ENCODE data around the gene LHFPL4. TPM values are rescaled to one million over a fixed set of nuclear protein-coding genes. Genes with fewer than 3 reads are reported as not detected.
A peak's percentile ranks its signal among the peaks of the same experiment; 100 is the strongest.

LHFPL4 gene
- total RNA-seq, 1 experiment from 2014 or later, result not detected

DNA sequence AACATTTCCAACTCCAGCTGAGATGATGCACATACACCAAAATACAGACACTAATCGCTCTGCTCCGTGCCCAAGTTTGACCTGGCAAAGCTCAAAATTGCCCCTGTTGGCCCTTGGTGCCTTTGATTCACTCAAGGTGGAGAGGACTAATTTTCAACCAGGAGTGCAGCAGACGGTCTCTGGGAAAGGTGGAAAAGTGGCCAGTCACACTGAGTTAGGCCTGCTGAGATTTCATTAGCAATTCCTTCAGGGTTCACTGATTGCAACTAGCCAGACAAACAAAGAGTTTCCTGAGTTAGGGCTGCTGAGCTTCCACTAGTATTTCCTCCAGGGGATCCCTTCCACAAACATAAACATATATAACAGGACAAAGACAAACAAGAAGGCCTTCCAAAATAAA is 28.7 kb upstream of the LHFPL4 start:
- TF ChIP-seq EZH2 (IDR thresholded peaks at IDR 0.05; ENCODE audit: low read length, unreplicated experiment), result no peak
- TF ChIP-seq EZH2phosphoT487 (IDR thresholded peaks at IDR 0.05; ENCODE audit: borderline replicate concordance, low read length), result no peak
- TF ChIP-seq, protein P1, sequence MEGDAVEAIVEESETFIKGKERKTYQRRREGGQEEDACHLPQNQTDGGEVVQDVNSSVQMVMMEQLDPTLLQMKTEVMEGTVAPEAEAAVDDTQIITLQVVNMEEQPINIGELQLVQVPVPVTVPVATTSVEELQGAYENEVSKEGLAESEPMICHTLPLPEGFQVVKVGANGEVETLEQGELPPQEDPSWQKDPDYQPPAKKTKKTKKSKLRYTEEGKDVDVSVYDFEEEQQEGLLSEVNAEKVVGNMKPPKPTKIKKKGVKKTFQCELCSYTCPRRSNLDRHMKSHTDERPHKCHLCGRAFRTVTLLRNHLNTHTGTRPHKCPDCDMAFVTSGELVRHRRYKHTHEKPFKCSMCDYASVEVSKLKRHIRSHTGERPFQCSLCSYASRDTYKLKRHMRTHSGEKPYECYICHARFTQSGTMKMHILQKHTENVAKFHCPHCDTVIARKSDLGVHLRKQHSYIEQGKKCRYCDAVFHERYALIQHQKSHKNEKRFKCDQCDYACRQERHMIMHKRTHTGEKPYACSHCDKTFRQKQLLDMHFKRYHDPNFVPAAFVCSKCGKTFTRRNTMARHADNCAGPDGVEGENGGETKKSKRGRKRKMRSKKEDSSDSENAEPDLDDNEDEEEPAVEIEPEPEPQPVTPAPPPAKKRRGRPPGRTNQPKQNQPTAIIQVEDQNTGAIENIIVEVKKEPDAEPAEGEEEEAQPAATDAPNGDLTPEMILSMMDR (conservative IDR thresholded peaks at IDR 0.05; ENCODE audit: low read depth, low read length), result no peak
- intact Hi-C loops (cut with micrococcal nuclease), result no loop called here
- Histone ChIP-seq H3K4me3 (ENCODE audit: low read length) (no peak overlapping the region), H3K27me3 (ENCODE audit: low read length) (no peaks in the 10 kb centered on the region), H3K9me2 (replicated peaks; ENCODE audit: low read length) (no peaks in the 10 kb centered on the region), H3K4me2 (ENCODE audit: low read length) (no peak overlapping the region), H3K79me2 (ENCODE audit: low read length) (no peaks in the 10 kb centered on the region), H2AFZ (ENCODE audit: low read length) (no peak overlapping the region), H3K4me1 (ENCODE audit: insufficient read depth, low read length) (no peaks in the 10 kb centered on the region; the same call in 1 of the 2 replicates), H3K27ac (ENCODE audit: low read length) (no peak overlapping the region), H3K9ac (ENCODE audit: low read length) (no peak overlapping the region), H3K36me3 (ENCODE audit: low read depth, low read length) (no peaks in the 10 kb centered on the region), H3K9me3 (ENCODE audit: low read length) (no peaks in the 10 kb centered on the region), H4K20me1 (ENCODE audit: low read length) (no peaks in the 10 kb centered on the region), H3F3A (ENCODE audit: low read length, unreplicated experiment) (no peaks in the 10 kb centered on the region)
- POLR2A ChIA-PET (ENCODE audit: unreplicated experiment), result no interaction called here
- CTCF ChIA-PET, result no interaction called here
- no peak for ATAC-seq
- DNase-seq, result no peak
- BruUV-seq (replicated peaks), result no TSS peak

DNA sequence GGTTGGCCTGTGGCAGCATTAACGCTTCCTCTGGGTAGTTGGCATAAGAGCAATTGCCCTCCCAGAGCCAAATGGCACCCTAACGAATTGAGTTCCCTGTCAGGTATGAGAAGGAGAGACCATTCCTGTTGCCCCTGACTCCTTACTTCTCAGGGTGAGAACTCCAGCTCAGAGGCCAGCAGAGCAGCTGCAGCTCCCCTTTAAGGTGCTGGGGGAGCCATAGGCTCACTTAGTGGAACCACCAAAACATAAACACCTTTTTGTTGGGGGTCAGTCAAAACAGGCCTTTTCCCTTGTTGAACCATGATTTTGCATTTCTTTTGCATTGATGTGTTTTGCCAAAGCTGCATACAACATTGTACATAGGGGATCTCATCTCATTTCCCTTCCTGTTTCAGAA is 28.1 kb upstream of the LHFPL4 start:
- CTCF ChIA-PET, result no interaction called here
- no TSS peak for BruUV-seq (replicated peaks)
- no peak for ATAC-seq

DNA sequence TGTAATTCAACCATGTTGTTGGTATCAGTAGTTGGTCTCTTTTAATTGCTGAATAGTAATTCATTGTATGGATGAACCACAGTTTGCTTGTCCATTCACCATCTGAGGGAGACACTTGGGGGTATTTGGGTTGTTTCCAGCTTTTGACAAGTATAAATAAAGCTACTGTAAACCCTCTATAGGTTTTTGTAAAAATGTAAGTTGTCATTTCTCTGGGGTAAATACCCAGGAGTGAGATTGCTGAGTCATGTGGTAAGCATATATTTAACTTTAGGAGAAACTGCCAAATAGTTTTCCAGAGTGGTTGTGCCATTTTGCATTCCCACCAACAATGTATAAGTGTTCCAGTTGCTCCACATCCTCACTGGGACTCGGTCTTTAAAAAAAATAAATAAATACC is 15.4 kb upstream of the LHFPL4 start:
- no peaks in the 10 kb centered on the region for H3K79me2 ChIP-seq (ENCODE audit: low read length)
- intact Hi-C loops (cut with micrococcal nuclease), result no loop called here
- H3K36me3 ChIP-seq (ENCODE audit: low read depth, low read length), result no peaks in the 10 kb centered on the region
- peaks cover 14% of the 10 kb centered on the region; the same call in 1 of the 2 replicates for H3K27me3 ChIP-seq (ENCODE audit: low read length)
- no peaks in the 10 kb centered on the region for H3F3A ChIP-seq (ENCODE audit: low read length, unreplicated experiment)
- no peak overlapping the region for H3K9ac ChIP-seq (ENCODE audit: low read length)
- POLR2A ChIA-PET (ENCODE audit: unreplicated experiment), result no interaction called here
- TF ChIP-seq EZH2phosphoT487 (IDR thresholded peaks at IDR 0.05; ENCODE audit: borderline replicate concordance, low read length), result no peak
- TF ChIP-seq, protein P1 (conservative IDR thresholded peaks at IDR 0.05; ENCODE audit: low read depth, low read length), result no peak
- TF ChIP-seq EZH2 (IDR thresholded peaks at IDR 0.05; ENCODE audit: low read length, unreplicated experiment), result no peak
- peaks cover 5% of the 10 kb centered on the region; the same call in 1 of the 2 replicates for H3K9me3 ChIP-seq (ENCODE audit: low read length)
- CTCF ChIA-PET, result no interaction called here
- H3K9me2 ChIP-seq (replicated peaks; ENCODE audit: low read length), result no peaks in the 10 kb centered on the region
- H3K4me2 ChIP-seq (ENCODE audit: low read length), result no peak overlapping the region
- ATAC-seq (no peak), DNase-seq (peak; percentile 13)
- H2AFZ ChIP-seq (ENCODE audit: low read length), result no peak overlapping the region
- no peak overlapping the region for H3K27ac ChIP-seq (ENCODE audit: low read length)
- H3K4me3 ChIP-seq (ENCODE audit: low read length), result no peak overlapping the region
- no peaks in the 10 kb centered on the region for H3K4me1 ChIP-seq (ENCODE audit: insufficient read depth, low read length)
- H4K20me1 ChIP-seq (ENCODE audit: low read length), result no peaks in the 10 kb centered on the region
- no TSS peak for BruUV-seq (replicated peaks)

More for the DNA sequence above, 28.1 kb upstream of the LHFPL4 start:
- Histone ChIP-seq H4K20me1 (ENCODE audit: low read length) (no peaks in the 10 kb centered on the region), H3K27me3 (ENCODE audit: low read length) (no peaks in the 10 kb centered on the region), H3K4me3 (ENCODE audit: low read length) (no peak overlapping the region), H3K9me3 (ENCODE audit: low read length) (no peaks in the 10 kb centered on the region), H3K4me1 (ENCODE audit: insufficient read depth, low read length) (no peaks in the 10 kb centered on the region; the same call in 1 of the 2 replicates), H3F3A (ENCODE audit: low read length, unreplicated experiment) (no peaks in the 10 kb centered on the region), H3K9ac (ENCODE audit: low read length) (no peak overlapping the region), H3K79me2 (ENCODE audit: low read length) (no peaks in the 10 kb centered on the region), H3K27ac (ENCODE audit: low read length) (no peak overlapping the region), H2AFZ (ENCODE audit: low read length) (no peak overlapping the region), H3K36me3 (ENCODE audit: low read depth, low read length) (no peaks in the 10 kb centered on the region), H3K4me2 (ENCODE audit: low read length) (no peak overlapping the region), H3K9me2 (replicated peaks; ENCODE audit: low read length) (no peaks in the 10 kb centered on the region)
- no peak for DNase-seq
- POLR2A ChIA-PET (ENCODE audit: unreplicated experiment), result no interaction called here
- intact Hi-C loops (cut with micrococcal nuclease), result no loop called here
- TF ChIP-seq EZH2phosphoT487 (IDR thresholded peaks at IDR 0.05; ENCODE audit: borderline replicate concordance, low read length) (no peak), EZH2 (IDR thresholded peaks at IDR 0.05; ENCODE audit: low read length, unreplicated experiment) (no peak)
- TF ChIP-seq, protein P1 (conservative IDR thresholded peaks at IDR 0.05; ENCODE audit: low read depth, low read length), result no peak

Measured in PC-3 (cell line).